DMS 273 treated with DMSO at 0.1 percent for 48 hours (cell line): ENCODE data around the gene TPK1.
"Not testable (repeated sequence)": the region's sequence is repeated elsewhere in the genome, so short reads cannot be mapped to it uniquely, and the experiment has no call there.

ENCODE experiments used
- DNase-seq: peaks from one replicate; lab custom pipeline; 2025; lab: John Stamatoyannopoulos, UW

The TPK1 gene

DNA sequence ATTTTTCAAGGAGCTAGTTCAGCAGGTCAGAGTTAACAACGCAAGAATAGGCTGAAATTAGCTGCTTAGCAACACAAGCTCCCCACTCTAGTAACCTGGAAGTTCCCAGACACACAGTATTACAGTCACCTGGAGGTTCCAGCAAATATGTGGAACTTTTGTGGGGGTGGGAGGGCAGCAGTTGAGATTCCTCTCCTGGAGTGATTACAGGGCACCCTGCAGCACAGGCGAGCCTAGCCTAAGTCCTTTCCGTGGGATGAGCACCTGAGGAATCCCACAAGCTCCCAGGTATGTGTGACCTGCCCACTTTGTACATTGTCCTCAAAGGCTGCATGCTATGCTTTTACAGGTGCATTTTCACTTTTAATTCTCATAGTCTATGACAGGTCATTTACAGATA, 13.6 kb downstream of the TPK1 start:
- DNase-seq = no peak

DNA sequence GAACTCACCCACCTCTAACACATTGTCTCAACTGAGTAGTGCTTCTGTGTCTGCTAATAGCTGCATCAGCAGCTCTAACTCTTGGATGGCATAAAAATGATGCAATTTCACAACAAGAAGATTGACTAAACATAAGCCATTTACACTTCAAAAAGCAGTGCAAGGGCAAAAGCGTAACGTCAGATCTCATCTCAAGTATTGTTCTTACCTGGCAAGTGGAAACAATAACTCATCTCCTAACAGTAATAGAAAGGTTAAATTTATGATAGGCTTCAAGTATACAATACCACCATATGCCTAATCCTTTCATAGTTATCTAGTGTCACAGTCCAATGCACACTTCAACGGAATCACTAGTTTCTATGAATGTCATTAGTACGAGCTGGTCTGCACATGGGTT, 14.8 kb downstream of the TPK1 start:
- no peak for DNase-seq

DNA sequence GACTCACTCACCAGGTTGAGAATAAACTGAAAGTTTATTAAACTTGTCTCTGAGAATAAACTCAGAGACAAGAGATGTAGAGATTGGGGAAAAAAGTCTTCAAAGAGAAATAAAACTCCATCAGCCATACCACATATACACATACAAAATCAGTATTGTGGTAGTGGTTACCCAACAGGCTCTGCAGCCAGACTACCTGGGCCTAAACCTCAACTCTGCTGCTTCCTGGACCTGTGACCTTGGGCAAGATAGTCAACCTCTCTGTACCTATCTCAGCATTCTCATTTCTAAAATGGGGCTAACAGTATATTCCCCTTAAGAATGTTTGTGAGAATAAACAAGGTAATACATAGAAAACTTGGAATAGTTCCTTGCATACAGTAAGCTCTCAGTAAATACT, 15.3 kb downstream of the TPK1 start:
- no peak for DNase-seq

DNA sequence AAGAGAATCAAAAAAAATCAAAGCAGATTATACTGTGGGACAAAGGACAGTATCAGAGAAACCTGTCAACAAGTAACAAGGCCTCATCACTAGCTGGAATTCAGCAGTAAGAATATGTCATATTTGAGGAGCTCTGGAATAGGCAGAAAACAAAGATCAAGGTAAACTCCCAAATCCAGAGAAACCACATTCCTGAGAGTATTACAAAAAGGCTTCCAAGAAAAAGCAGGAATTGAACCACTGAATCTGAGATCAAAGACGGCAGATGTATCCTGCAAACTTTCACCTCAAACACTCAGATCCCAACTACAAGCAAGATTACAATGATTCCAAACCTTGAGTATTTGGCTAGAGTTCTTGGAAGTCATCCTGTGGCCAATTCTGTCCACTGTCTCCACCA, 16.3 kb downstream of the TPK1 start:
- no peak for DNase-seq

DNA sequence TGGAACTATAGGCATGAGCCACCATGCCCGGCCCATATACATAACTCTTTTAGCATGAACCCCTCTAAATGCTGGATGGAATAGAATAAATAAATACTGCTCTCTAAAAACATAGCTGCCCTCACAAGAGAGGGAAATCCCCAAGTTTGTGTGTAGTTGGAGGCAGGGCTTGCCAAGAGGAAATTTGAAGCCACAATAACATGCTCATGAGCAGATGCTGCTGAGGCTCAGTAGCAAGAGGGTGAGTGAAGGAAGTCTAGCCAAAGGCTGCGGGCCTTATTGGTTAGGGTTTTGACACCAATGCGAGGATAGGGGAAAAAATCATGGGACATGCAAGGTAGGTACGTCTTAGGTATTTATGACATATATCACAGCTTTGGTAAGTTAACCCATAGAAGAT, 17.3 kb downstream of the TPK1 start:
- DNase-seq = no peak

DNA sequence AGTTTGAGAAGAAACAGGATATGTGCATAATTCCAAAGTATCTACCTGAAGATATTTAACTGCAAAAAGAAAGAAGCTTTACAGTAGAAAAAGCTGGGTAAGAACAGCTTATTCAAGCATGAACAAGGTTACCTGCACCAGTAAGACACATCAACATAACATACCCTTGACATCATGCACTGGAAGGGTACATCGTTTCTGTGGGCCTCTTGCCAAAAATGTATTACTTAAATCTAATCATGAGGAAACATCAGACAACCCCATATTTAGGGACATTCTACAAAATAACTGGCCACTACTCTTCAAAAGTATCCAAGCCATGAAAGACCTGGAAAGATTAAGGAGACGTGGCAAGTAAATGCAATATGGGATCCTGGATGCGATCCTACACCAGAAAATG, 18.9 kb downstream of the TPK1 start:
- no peak for DNase-seq

DNA sequence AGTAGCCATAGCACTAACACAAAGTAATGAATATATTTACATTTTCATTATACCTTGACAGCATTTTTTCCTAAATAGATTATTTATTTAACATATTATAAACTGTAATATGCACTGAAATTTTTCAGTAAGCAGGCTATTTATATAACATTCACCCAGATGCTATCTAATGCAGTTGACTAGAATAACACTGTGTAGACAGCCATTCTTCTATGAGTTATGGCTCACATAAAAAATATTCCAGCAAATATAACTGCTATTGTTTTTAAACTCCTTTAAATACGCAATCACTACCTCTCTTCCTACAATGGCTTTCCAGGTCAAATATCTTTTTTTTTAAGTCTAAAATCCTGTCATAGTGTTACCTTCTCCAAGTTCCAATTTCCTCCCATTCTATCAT, 21.6 kb downstream of the TPK1 start:
- DNase-seq = no peak

DNA sequence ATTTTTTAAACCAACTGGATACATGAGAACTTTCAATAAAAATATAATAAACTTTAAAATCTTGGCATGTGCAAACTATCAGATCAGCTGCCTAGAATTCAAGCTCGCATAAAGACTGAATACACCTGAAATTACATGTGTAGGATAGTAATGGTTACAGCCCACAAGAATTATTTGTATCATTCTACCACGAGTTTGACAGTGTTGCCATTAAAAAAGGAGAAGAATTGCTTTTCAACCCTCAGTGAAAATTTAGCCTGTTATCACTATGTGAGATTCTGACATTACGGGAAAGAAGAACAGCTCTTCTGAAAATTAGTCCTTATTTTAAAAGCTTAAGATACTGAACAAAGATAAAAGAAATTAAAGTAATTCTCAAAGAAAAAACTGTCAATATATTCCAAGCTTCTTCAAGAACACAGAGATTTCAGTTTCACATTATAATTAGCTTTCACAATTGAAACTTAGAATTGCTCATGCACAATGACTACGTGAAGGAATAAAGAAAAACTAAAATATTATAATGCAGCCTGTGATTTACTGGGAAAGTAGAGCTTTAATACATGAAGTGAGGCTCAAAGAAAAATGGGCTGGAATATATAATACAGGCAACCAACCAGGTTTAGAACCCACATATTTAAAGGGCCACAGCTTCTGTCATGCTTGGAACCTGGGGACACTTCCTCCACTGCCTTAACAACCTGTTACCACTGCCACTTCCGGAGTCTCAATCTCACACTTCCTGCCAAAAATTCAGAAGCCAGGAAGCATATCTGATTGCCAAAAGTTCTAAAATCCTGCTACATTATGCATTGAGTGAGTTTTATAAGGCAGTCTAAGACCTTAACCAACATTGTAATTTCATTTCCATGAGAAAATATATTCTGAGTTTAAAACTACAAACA, 23.2 kb downstream of the TPK1 start:
- DNase-seq = no peak

DNA sequence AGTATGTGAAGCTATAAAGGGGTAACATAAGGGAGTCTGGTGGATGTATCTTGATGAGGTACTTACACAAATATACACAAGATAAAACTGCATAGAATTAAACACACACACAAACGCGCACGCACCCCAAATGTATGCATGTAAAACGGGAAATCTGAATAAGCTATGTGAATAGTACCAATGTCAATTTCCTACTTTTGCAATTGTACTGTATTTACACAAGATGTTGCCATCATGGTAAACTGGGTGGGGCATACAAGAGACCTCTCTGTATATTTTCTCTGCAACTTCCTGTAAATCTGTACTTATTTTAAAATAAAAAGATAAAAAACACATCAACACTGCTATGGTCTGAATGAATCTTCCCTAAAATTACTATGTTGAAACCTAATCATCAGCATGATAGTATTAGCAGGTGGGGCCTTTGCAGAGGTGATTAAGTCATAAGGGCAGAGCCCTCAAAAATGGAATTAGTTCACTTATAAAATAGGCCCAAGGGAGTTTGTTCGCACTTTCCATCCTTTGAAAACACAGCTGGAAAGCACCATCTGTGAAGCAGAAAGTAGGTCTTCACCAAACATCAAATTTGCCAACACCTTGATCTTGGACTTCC, 30.1 kb downstream of the TPK1 start:
- DNase-seq = no peak

DNA sequence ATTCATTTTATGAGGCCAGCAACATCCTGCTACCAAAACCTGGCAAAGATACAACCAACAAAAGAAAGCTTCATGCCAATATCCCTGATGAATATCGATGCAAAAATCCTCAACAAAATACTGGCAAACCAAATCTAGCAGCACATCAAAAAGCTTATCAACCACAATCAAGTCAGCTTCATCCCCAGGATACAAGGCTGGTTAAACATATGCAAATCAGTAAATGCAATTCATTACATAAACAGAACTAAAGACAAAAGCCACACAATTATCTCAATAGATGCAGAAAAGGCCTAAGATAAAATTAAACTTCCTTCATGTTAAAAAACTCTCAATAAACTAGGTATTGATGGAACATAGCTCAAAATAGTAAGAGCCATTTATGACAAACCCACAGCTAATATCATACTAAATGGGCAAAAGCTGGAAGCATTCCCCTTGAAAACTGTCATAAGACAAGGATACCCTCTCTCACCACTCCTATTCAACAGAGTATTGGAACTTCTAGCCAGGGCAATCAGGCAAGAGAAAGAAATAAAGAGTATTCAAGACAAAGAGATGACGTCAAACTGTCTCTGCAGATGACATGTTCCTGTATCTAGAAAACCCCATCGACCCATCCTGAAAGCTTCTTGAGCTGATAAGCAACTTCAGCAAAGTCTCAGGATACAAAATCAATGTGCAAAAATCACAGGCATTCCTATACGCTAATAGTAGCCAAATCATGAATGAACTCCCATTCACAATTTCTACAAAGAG, 35.0 kb downstream of the TPK1 start:
- DNase-seq = not testable (repeated sequence)

DNA sequence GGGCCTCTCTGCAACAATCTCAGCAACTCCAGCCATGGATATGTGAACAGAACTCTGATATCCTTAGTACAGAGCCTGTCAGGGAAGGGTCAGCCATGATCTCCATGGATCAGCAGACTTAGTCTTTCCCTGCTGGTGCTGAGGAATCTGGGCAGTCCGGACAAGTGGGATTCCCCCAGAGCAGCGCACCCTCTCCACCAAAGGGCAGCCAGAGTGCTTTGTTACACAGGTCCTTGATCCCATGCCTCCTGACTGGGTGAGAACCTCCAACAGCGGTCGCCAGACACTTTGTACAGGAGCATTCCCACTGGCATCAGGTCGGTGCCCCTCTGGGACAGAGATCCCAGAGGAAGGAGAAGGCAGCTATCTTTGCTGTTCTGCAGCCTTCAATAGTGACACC, 38.9 kb downstream of the TPK1 start:
- DNase-seq = no peak

DNA sequence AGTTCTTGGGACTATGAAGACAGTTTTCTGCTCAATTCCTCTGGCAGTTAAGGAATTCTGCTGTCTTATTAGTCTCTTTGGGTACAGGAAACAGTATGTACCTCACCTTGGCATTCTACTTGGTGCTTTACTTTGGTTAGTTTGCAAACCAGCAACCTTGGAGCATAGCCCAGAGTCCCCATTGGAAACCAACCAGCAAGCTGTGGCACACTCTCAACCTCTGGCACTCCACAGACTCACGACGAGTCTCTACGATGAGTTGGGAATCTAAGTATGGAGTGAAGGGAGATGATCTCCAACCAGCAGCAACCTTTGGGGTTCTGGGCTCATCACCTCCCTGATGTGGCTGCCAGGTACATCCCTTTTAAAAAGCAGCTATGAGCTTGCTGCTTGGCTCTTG, 43.8 kb downstream of the TPK1 start:
- no peak for DNase-seq

DNA sequence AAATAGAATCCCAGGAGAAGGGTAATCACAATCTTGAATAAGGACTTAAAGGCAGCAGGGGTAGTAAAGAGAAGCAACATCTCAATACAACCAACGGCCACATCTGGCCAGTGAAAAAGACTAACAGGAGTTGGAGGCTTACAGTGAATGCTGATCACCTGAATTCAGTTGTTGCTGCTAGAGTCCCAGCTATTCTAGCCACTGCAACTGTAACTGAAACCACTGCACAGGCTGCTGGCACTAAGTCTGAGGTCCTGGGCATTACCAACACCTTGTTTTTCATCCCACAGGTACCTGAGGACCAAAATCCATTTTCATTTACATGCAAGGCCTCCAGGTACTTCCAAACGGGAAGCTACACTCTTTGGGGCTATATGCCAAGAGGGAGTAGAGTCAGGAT, 44.4 kb downstream of the TPK1 start:
- no peak for DNase-seq

DNA sequence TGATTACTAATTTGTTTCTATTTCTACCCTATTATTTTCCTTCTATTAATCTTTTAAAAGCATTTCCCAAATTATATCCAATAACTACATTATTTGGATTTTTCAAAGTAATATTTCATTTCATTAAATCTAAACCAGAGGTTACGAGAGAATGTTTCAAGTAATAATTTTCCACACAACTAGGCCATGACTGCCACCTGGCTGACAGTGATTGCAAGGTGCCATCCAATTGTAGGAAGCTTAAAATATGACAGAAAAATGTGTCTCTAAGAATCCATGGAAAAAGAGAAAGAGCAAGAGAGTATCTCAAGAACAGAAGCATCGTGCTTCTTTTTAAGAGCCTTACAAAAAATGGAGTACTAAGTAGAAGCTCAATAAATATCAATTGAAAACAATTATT, 48.7 kb downstream of the TPK1 start:
- DNase-seq = no peak

DNA sequence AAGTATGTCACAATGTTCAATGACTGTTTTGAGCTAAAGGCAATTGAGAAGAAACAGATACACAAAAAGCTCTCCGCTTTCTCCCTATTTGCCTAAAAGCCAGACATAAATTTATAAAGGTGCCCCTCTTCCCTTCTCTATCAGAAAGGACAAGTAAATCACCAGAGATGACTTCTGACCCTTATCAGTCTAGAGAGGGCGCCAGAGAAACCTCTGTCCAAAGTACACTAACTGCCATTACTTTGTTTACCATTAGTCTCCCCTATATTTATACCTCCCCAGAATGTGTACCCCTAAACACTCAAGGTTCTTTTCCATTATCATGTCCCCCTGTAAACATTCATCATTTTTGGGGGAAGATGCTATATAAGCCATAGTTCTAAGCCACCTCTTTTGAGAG, 49.3 kb downstream of the TPK1 start:
- DNase-seq = no peak

DNA sequence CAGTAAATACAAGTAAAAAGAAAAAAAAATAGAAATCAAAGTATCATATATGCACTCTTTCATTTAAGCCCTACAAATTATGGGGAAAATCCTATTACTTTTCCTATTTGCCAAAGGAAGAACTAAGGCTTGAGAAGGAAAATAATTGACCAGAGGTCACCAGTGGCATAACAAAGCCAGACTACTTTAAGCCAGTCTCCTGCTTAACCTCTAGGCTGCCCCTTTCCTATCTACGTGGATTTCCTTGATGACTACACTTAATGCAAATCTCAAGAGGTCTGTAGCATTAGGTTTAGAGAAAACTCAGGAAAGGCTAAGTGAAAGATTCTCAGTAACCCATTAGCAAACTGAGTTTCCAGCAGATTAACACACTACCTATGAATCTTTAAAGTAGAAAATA, 49.8 kb downstream of the TPK1 start:
- no peak for DNase-seq

DNA sequence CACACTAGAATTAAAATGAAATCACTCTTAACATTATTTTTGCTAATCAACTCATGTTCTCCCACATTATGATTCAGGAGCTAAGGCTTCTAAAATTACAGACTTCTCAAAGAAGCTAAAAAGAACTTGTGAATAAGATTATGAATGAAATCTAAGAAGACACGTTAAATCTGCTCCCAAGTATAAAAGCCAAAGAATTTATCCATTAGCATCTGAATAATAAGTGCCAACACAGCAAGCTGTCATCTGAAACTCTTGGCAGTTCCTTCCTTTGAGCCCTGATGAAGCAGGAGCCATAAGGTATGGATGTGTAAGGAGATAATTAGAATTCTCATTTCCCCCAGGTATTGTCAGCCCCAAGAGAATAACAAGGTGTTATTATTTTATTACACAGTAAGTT, 50.3 kb downstream of the TPK1 start:
- no peak for DNase-seq

DNA sequence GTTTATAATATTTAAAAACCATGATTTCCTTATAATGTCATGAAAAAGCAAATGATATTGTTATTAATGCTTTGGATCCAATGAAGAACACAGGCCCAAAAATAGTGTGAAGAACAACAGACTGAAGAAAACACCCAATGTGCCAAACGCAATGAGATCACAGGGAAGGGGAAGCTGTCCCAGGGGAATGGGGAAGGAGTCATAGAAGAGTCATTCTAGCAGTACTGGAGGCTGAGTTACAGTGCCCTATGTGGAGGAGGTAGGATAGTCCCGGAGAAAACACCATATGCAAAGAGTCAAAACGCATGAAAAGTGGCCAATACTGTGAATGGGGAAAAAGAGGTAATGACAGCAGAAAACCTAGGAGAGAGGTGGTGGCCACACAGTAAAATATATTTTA, 50.9 kb downstream of the TPK1 start:
- no peak for DNase-seq

DNA sequence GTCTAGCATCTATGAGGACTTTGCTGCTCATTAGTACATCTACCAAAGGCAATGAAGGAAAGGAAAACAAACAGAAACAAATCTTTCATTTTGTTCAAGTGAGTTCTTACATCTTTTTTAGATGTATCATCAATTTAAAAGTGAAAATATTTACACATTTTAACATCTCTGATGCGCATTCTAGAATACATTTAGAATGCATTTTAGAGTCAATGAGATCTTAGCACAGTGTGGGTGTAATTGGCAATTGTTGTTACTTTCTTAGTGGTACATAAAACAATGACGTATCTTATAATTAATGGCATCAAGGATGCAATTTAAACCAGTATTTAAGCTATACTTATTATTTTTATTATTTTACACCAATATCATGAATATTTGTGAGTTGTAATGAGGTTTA, 51.4 kb downstream of the TPK1 start:
- DNase-seq = no peak

DNA sequence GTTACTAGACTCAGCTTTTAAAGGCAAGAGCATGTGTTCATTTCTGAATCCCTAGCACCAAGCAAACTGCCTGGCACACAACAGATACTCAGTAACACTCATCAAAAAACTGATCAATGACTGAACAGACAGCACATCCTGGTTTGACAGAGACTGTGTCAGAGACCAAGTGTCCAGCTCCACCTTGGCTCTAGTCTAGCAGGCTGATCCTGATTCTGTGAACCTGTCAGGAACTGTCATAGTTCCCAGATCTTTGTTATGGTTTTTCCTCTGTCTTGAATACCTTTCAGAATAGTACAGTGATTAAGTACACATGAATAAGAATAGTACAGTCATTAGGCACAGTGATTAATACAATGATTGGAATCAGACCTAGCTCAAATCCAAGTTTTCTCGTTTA, 53.0 kb downstream of the TPK1 start:
- DNase-seq = no peak

DNA sequence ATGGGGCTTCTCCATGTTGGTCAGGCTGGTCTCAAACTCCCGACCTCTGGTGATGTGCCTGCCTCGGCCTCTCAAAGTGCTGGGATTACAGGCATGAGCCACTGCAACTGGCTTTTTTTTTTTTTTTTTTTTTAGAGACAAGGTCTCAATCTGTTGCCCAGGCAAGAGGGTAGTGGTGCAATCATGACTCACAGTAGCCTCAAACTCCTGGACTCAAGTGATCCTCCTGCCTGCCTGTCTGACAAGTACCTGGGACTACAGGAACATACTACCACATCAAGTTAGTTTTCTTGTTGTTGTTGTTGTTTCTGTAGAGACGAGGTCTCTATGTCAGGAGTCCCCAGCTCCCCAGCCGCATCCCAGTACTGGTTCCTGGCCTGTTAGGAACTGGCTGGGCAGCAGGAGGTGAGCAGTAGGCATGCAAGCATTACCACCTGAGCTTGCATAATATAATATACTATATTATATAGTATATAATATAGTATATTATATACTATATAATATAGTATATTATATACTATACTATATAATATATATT, 55.7 kb downstream of the TPK1 start:
- no peak for DNase-seq

DNA sequence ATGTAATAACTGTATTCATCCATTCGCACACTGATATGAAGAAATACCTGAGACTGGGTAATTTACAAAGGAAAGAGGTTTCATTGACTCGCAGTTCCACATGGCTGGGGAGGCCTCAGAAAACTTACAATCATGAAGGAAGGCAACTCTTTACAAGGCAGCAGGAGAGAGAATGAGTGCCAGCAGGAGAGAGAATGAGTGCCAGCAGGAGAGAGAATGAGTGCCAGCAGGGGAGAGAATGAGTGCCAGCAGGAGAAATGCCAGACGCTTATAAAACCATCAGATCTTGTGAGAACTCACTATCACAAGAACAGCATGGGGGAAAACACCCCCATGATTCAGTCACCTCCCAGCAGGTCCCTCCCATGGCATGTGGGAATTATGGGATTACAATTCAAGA, 58.0 kb downstream of the TPK1 start:
- not testable (repeated sequence) for DNase-seq
